MM.1S (cell line): ENCODE results near the gene RPS6KA2.

Experiments
- DNase-seq: peaks from one replicate; pipeline ENCODE4 v3.0.0-alpha.2; 2015
- H2AFZ ChIP-seq: fragments of 300-600 bp; sonication (generic); 2 replicates; pipeline ENCODE4 v1.6.0; 2016; ENCODE audit warnings: antibody characterized with exemption, low read length
- H3F3A ChIP-seq: fragments of 300-600 bp; sonication (generic); 2 replicates; pipeline ENCODE4 v1.6.1; 2016; ENCODE audit warnings: mild to moderate bottlenecking, antibody characterized with exemption, low read length, moderate library complexity, mixed read lengths; ENCODE audit not compliant: insufficient read depth
- H3K27ac ChIP-seq: fragments of 300-600 bp; sonication (generic); 2 replicates; pipeline ENCODE4 v1.5.1; 2016; ENCODE audit warnings: mild to moderate bottlenecking, low read length
- H3K27me3 ChIP-seq: fragments of 300-600 bp; sonication (generic); replicated peaks from 2 replicates; pipeline ENCODE4 v1.6.0; 2016; ENCODE audit warnings: low read length; ENCODE audit not compliant: insufficient read depth
- H3K36me3 ChIP-seq: fragments of 300-600 bp; sonication (generic); replicated peaks from 2 replicates; pipeline ENCODE4 v1.6.1; 2016; ENCODE audit warnings: mild to moderate bottlenecking, low read length, mixed read lengths; ENCODE audit not compliant: insufficient read depth
- H3K4me1 ChIP-seq: fragments of 300-600 bp; sonication (generic); 2 replicates; pipeline ENCODE4 v1.6.1; 2016; ENCODE audit warnings: low read length, mixed read lengths
- H3K4me2 ChIP-seq: fragments of 300-600 bp; sonication (generic); 2 replicates; pipeline ENCODE4 v1.6.0; 2016; ENCODE audit warnings: low read depth, low read length
- H3K4me3 ChIP-seq: fragments of 300-600 bp; sonication (generic); 2 replicates; pipeline ENCODE4 v1.5.1; 2016; ENCODE audit warnings: low read length, mixed read lengths
- H3K79me2 ChIP-seq: fragments of 300-600 bp; sonication (generic); 2 replicates; pipeline ENCODE4 v1.6.1; 2016; ENCODE audit warnings: mixed run types, low read length, mixed read lengths
- H3K9ac ChIP-seq: fragments of 300-600 bp; sonication (generic); 2 replicates; pipeline ENCODE4 v1.6.1; 2016; ENCODE audit warnings: low read length, mixed read lengths
- H3K9me2 ChIP-seq: fragments of 300-600 bp; sonication (generic); replicated peaks from 2 replicates; pipeline ENCODE4 v1.6.1; 2016; ENCODE audit warnings: mild to moderate bottlenecking, low read length, mixed read lengths; ENCODE audit not compliant: insufficient read depth
- H3K9me3 ChIP-seq: fragments of 300-600 bp; sonication (generic); replicated peaks from 2 replicates; pipeline ENCODE4 v1.6.1; 2016; ENCODE audit warnings: mild to moderate bottlenecking, low read length, mixed read lengths; ENCODE audit not compliant: insufficient read depth
- H4K20me1 ChIP-seq: fragments of 300-600 bp; sonication (generic); 2 replicates; pipeline ENCODE4 v1.6.1; 2016; ENCODE audit warnings: mild to moderate bottlenecking, low read length, moderate library complexity, mixed read lengths; ENCODE audit not compliant: insufficient read depth
- EZH2 ChIP-seq: fragments of 300-600 bp; sonication (generic); optimal IDR thresholded peaks from 2 replicates; pipeline ENCODE3; 2017; ENCODE audit warnings: low read depth, mild to moderate bottlenecking, antibody characterized with exemption, low read length, mixed read lengths
- EZH2phosphoT487 ChIP-seq: fragments of 300-600 bp; sonication (generic); IDR thresholded peaks from 2 replicates; pipeline ENCODE4 v1.6.1; 2018; ENCODE audit warnings: antibody characterized with exemption, low read length
- TF ChIP-seq, protein P1 (sequence below): fragments of 300-600 bp; sonication (generic); IDR thresholded peaks from 2 replicates; pipeline ENCODE4 v1.5.1; 2016; ENCODE audit warnings: antibody characterized with exemption, low read length, mixed read lengths

The RPS6KA2 gene

DNA sequence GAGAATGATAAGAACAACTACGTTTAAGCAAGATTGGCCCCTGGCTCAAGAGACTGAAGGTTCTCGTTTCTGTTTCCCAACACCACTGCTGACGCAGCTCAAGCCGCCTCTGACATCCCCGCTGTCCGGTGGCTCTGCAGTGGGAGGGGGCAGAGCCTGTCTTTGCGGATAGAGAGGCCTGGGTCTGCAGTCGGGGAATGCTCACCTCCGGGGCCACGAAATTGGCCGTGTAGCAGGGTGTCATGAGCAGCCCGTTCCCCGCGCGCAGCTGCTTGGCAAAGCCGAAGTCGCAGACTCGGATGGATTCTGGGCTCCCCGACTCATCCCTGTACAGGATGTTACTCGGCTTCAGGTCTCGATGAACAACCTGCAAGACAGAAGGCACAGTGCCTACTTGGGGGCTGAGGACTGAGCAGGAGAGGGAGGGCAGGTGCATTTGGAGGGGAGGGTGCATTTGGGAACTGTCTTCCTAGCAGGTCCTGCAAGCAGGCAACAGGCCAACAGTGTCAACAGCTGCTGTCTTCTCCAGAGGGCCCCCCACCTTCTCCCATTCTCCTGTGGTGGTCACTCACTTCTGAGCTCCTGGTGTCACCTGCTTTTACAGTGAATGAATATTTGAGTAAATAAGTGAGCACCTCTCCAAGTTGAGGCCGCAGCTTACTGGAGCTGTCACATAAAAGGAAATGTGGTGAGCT lies 203.9 kb downstream of the RPS6KA2 start:
- no peaks in the 10 kb centered on the region for H3K9me3 ChIP-seq
- TF ChIP-seq EZH2phosphoT487 (no peak), EZH2 (no peak)
- TF ChIP-seq, protein P1, sequence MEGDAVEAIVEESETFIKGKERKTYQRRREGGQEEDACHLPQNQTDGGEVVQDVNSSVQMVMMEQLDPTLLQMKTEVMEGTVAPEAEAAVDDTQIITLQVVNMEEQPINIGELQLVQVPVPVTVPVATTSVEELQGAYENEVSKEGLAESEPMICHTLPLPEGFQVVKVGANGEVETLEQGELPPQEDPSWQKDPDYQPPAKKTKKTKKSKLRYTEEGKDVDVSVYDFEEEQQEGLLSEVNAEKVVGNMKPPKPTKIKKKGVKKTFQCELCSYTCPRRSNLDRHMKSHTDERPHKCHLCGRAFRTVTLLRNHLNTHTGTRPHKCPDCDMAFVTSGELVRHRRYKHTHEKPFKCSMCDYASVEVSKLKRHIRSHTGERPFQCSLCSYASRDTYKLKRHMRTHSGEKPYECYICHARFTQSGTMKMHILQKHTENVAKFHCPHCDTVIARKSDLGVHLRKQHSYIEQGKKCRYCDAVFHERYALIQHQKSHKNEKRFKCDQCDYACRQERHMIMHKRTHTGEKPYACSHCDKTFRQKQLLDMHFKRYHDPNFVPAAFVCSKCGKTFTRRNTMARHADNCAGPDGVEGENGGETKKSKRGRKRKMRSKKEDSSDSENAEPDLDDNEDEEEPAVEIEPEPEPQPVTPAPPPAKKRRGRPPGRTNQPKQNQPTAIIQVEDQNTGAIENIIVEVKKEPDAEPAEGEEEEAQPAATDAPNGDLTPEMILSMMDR, result no peak
- no peak overlapping the region for H3K9ac ChIP-seq
- H2AFZ ChIP-seq, result no peak overlapping the region
- H3K4me1 ChIP-seq, result peaks cover 25% of the 10 kb centered on the region
- H4K20me1 ChIP-seq, result no peaks in the 10 kb centered on the region
- no peaks in the 10 kb centered on the region for H3K79me2 ChIP-seq
- no peak overlapping the region for H3K4me3 ChIP-seq
- no peaks in the 10 kb centered on the region for H3K36me3 ChIP-seq
- peaks cover 16% of the 10 kb centered on the region for H3F3A ChIP-seq
- H3K27ac ChIP-seq, result no peak overlapping the region
- no peak for DNase-seq
- H3K9me2 ChIP-seq, result no peaks in the 10 kb centered on the region
- no peaks in the 10 kb centered on the region for H3K27me3 ChIP-seq
- H3K4me2 ChIP-seq, result no peak overlapping the region

- no peak for DNase-seq
- H3K4me2 ChIP-seq, result no peak overlapping the region
- H3K79me2 ChIP-seq, result no peaks in the 10 kb centered on the region
- TF ChIP-seq EZH2phosphoT487 (no peak), EZH2 (no peak)
- TF ChIP-seq, protein P1, result no peak
- no peak overlapping the region for H2AFZ ChIP-seq
- H3K36me3 ChIP-seq, result no peaks in the 10 kb centered on the region
- H3K9ac ChIP-seq, result no peak overlapping the region
- no peaks in the 10 kb centered on the region for H3K9me3 ChIP-seq
- H3K9me2 ChIP-seq, result no peaks in the 10 kb centered on the region
- H3K4me3 ChIP-seq, result no peak overlapping the region
- no peaks in the 10 kb centered on the region for H4K20me1 ChIP-seq
- peaks cover 25% of the 10 kb centered on the region for H3K4me1 ChIP-seq
- no peak overlapping the region for H3K27ac ChIP-seq
- H3K27me3 ChIP-seq, result no peaks in the 10 kb centered on the region
- peaks cover 16% of the 10 kb centered on the region for H3F3A ChIP-seq
These were observed 204.7 kb downstream of the RPS6KA2 start for GRCh38 chr6:166422201-166422940.

GRCh38 chr6:166420351-166420750 lies 206.7 kb downstream of the RPS6KA2 start:
- H3K4me1 ChIP-seq, result peaks cover 25% of the 10 kb centered on the region
- no peaks in the 10 kb centered on the region for H3K79me2 ChIP-seq
- H3K27ac ChIP-seq, result peak overlapping the region; percentile 93; the same call in 1 of the 2 replicates
- no peaks in the 10 kb centered on the region for H4K20me1 ChIP-seq
- no peak overlapping the region for H3K4me3 ChIP-seq
- H3K27me3 ChIP-seq, result no peaks in the 10 kb centered on the region
- no peaks in the 10 kb centered on the region for H3K36me3 ChIP-seq
- peak overlapping the region; percentile 45; the same call in 1 of the 2 replicates for H3K4me2 ChIP-seq
- DNase-seq, result no peak
- no peak overlapping the region for H3K9ac ChIP-seq
- peaks cover 16% of the 10 kb centered on the region for H3F3A ChIP-seq
- no peak overlapping the region for H2AFZ ChIP-seq
- no peaks in the 10 kb centered on the region for H3K9me3 ChIP-seq
- TF ChIP-seq, protein P1, result no peak
- TF ChIP-seq EZH2, result no peak
- TF ChIP-seq EZH2phosphoT487, result no peak
- no peaks in the 10 kb centered on the region for H3K9me2 ChIP-seq
